Activated naive CD8-positive, alpha-beta T cell treated with anti-CD3 and anti-CD28 coated beads, Interleukin-2, amount 50 U/mL, for 24 hours (primary cell): ENCODE data around the gene OR5K3.

Experiments used
- ATAC-seq: fragments of 150-1000 bp; cut with Tn5 transposase; one replicate; pipeline ENCODE4 v1.10.0; 2021
- DNase-seq: peaks from one replicate; pipeline ENCODE4 v3.0.0; 2021
- H3K27ac Mint-ChIP-seq: one replicate; pipeline ENCODE4 v1.8.0; 2021; ENCODE audit warnings: mild to moderate bottlenecking, mixed read lengths
- H3K27me3 Mint-ChIP-seq: one replicate; pipeline ENCODE4 v1.8.0; 2021; ENCODE audit warnings: mixed read lengths
- H3K36me3 Mint-ChIP-seq: one replicate; pipeline ENCODE4 v1.8.0; 2021; ENCODE audit warnings: low read depth, mixed read lengths
- H3K4me1 Mint-ChIP-seq: one replicate; pipeline ENCODE4 v1.8.0; 2021; ENCODE audit warnings: mixed read lengths
- H3K4me3 Mint-ChIP-seq: one replicate; pipeline ENCODE4 v1.8.0; 2021; ENCODE audit warnings: mild to moderate bottlenecking, moderate library complexity, mixed read lengths
- H3K9me3 Mint-ChIP-seq: one replicate; pipeline ENCODE4 v1.8.0; 2021; ENCODE audit warnings: mixed read lengths

The OR5K3 gene

GRCh38 chr3:98390366-98390765 lies at the start of gene OR5K3:
OR5K3 (plus strand) TSS chr3:98390666; CDS start chr3:98390666, 0 bp downstream.
- Mint-ChIP-seq H3K4me1 (no peaks in the 10 kb centered on the region), H3K27me3 (peaks cover 3% of the 10 kb centered on the region), H3K27ac (no peak within 1 kb of the TSS), H3K36me3 (no peaks in the 10 kb centered on the region), H3K4me3 (no peak within 1 kb of the TSS), H3K9me3 (no peaks in the 10 kb centered on the region)
- no peak for DNase-seq
- no peak for ATAC-seq

GRCh38 chr3:98341758-98342157 lies 48.7 kb upstream of the OR5K3 start:
- no peak overlapping the region for H3K27ac Mint-ChIP-seq
- H3K27me3 Mint-ChIP-seq: peaks cover 7% of the 10 kb centered on the region
- no peaks in the 10 kb centered on the region for H3K9me3 Mint-ChIP-seq
- DNase-seq (no peak), ATAC-seq (no peak)
- no peaks in the 10 kb centered on the region for H3K36me3 Mint-ChIP-seq
- no peak overlapping the region for H3K4me3 Mint-ChIP-seq
- no peaks in the 10 kb centered on the region for H3K4me1 Mint-ChIP-seq

- no peak for ATAC-seq
- peak; percentile 33 for DNase-seq
- Mint-ChIP-seq H3K9me3 (no peaks in the 10 kb centered on the region), H3K4me1 (no peaks in the 10 kb centered on the region), H3K27ac (no peak overlapping the region), H3K27me3 (peaks cover 5% of the 10 kb centered on the region), H3K4me3 (no peak overlapping the region), H3K36me3 (no peaks in the 10 kb centered on the region)
Observed at GRCh38 chr3:98343647-98344507, 46.6 kb upstream of the OR5K3 start.

GRCh38 chr3:98350082-98350481 lies 40.4 kb upstream of the OR5K3 start:
- H3K4me3 Mint-ChIP-seq: no peak overlapping the region
- DNase-seq: no peak
- H3K27me3 Mint-ChIP-seq: peaks cover 5% of the 10 kb centered on the region
- H3K9me3 Mint-ChIP-seq: no peaks in the 10 kb centered on the region
- H3K36me3 Mint-ChIP-seq: no peaks in the 10 kb centered on the region
- H3K27ac Mint-ChIP-seq: no peak overlapping the region
- no peak for ATAC-seq
- H3K4me1 Mint-ChIP-seq: no peaks in the 10 kb centered on the region

- Mint-ChIP-seq H3K4me1 (no peaks in the 10 kb centered on the region), H3K9me3 (peaks cover 7% of the 10 kb centered on the region), H3K27ac (no peak within 1 kb of the TSS)
Observed at GRCh38 chr3:98353554-98353953, 36.9 kb upstream of the OR5K3 start, which contains the start of gene OR5K4. OR5K4 (plus strand) TSS chr3:98353854; CDS start chr3:98353854, 0 bp downstream.

GRCh38 chr3:98359250-98359649 lies 31.2 kb upstream of the OR5K3 start:
- DNase-seq (no peak), ATAC-seq (no peak)
- Mint-ChIP-seq H3K4me1 (no peaks in the 10 kb centered on the region), H3K9me3 (peaks cover 22% of the 10 kb centered on the region), H3K4me3 (no peak overlapping the region), H3K27ac (no peak overlapping the region), H3K27me3 (peaks cover 4% of the 10 kb centered on the region), H3K36me3 (no peaks in the 10 kb centered on the region)

More at GRCh38 chr3:98353554-98353953, 36.9 kb upstream of the OR5K3 start, which contains the start of gene OR5K4:
- Mint-ChIP-seq H3K27me3 (peaks cover 4% of the 10 kb centered on the region), H3K36me3 (no peaks in the 10 kb centered on the region), H3K4me3 (no peak within 1 kb of the TSS)
- ATAC-seq (no peak), DNase-seq (no peak)

- H3K27ac Mint-ChIP-seq: no peak overlapping the region
- H3K36me3 Mint-ChIP-seq: no peaks in the 10 kb centered on the region
- ATAC-seq (peak; percentile 52), DNase-seq (no peak)
- peaks cover 23% of the 10 kb centered on the region for H3K9me3 Mint-ChIP-seq
- no peak overlapping the region for H3K4me3 Mint-ChIP-seq
- no peaks in the 10 kb centered on the region for H3K4me1 Mint-ChIP-seq
- H3K27me3 Mint-ChIP-seq: peaks cover 4% of the 10 kb centered on the region
Observed at GRCh38 chr3:98359993-98360675, 30.3 kb upstream of the OR5K3 start.

GRCh38 chr3:98360681-98361080 lies 29.8 kb upstream of the OR5K3 start:
- no peak overlapping the region for H3K4me3 Mint-ChIP-seq
- H3K9me3 Mint-ChIP-seq: peaks cover 29% of the 10 kb centered on the region
- DNase-seq: no peak
- H3K27ac Mint-ChIP-seq: no peak overlapping the region
- peaks cover 4% of the 10 kb centered on the region for H3K27me3 Mint-ChIP-seq
- H3K36me3 Mint-ChIP-seq: no peaks in the 10 kb centered on the region
- no peaks in the 10 kb centered on the region for H3K4me1 Mint-ChIP-seq
- no peak for ATAC-seq

- no peak for DNase-seq
- H3K4me3 Mint-ChIP-seq: no peak overlapping the region
Observed at GRCh38 chr3:98361289-98361688, 29.2 kb upstream of the OR5K3 start.

GRCh38 chr3:98367464-98368246 lies 22.8 kb upstream of the OR5K3 start:
- Mint-ChIP-seq H3K27me3 (no peaks in the 10 kb centered on the region), H3K36me3 (no peaks in the 10 kb centered on the region), H3K4me1 (no peaks in the 10 kb centered on the region), H3K9me3 (peaks cover 10% of the 10 kb centered on the region), H3K27ac (no peak overlapping the region), H3K4me3 (no peak overlapping the region)
- DNase-seq (no peak), ATAC-seq (no peak)

More at GRCh38 chr3:98361289-98361688, 29.2 kb upstream of the OR5K3 start:
- no peak for ATAC-seq
- Mint-ChIP-seq H3K36me3 (no peaks in the 10 kb centered on the region), H3K9me3 (peaks cover 32% of the 10 kb centered on the region), H3K27ac (no peak overlapping the region), H3K27me3 (peaks cover 4% of the 10 kb centered on the region), H3K4me1 (no peaks in the 10 kb centered on the region)

GRCh38 chr3:98371186-98371585 lies 19.3 kb upstream of the OR5K3 start:
- Mint-ChIP-seq H3K36me3 (no peaks in the 10 kb centered on the region), H3K27me3 (no peaks in the 10 kb centered on the region), H3K4me1 (no peaks in the 10 kb centered on the region), H3K4me3 (no peak overlapping the region), H3K9me3 (no peaks in the 10 kb centered on the region), H3K27ac (no peak overlapping the region)
- no peak for ATAC-seq
- no peak for DNase-seq

- no peak overlapping the region for H3K4me3 Mint-ChIP-seq
- H3K4me1 Mint-ChIP-seq: no peaks in the 10 kb centered on the region
- no peak for DNase-seq
- no peaks in the 10 kb centered on the region for H3K9me3 Mint-ChIP-seq
- no peaks in the 10 kb centered on the region for H3K27me3 Mint-ChIP-seq
- no peak overlapping the region for H3K27ac Mint-ChIP-seq
- no peaks in the 10 kb centered on the region for H3K36me3 Mint-ChIP-seq
- ATAC-seq: no peak
Observed at GRCh38 chr3:98371853-98372252, 18.6 kb upstream of the OR5K3 start.

- no peaks in the 10 kb centered on the region for H3K9me3 Mint-ChIP-seq
Observed at GRCh38 chr3:98372445-98372844, 18.0 kb upstream of the OR5K3 start.

GRCh38 chr3:98376631-98377030 lies 13.8 kb upstream of the OR5K3 start:
- no peaks in the 10 kb centered on the region for H3K4me1 Mint-ChIP-seq
- DNase-seq (no peak), ATAC-seq (no peak)
- H3K4me3 Mint-ChIP-seq: no peak overlapping the region
- no peaks in the 10 kb centered on the region for H3K9me3 Mint-ChIP-seq
- H3K36me3 Mint-ChIP-seq: no peaks in the 10 kb centered on the region
- H3K27me3 Mint-ChIP-seq: no peaks in the 10 kb centered on the region
- no peak overlapping the region for H3K27ac Mint-ChIP-seq

More at GRCh38 chr3:98372445-98372844, 18.0 kb upstream of the OR5K3 start:
- Mint-ChIP-seq H3K36me3 (no peaks in the 10 kb centered on the region), H3K27me3 (no peaks in the 10 kb centered on the region), H3K27ac (no peak overlapping the region), H3K4me1 (no peaks in the 10 kb centered on the region), H3K4me3 (no peak overlapping the region)
- ATAC-seq (no peak), DNase-seq (no peak)
